OCI-LY3 (cell line): Measurements from ENCODE around the gene WWTR1.

ENCODE experiments used
- EZH2phosphoT487 ChIP-seq: fragments of 200-600 bp; shearing (Covaris generic); IDR thresholded peaks from 2 replicates; pipeline ENCODE4 v1.6.1; 2018; ENCODE audit warnings: antibody characterized with exemption, mixed run types, low read depth
- TF ChIP-seq, protein P1 (sequence below): fragments of 200-600, 300-600 bp; sonication (generic); IDR thresholded peaks from 2 replicates; pipeline ENCODE4 v1.5.1; 2014; ENCODE audit warnings: antibody characterized with exemption, low read length, low read depth

DNA sequence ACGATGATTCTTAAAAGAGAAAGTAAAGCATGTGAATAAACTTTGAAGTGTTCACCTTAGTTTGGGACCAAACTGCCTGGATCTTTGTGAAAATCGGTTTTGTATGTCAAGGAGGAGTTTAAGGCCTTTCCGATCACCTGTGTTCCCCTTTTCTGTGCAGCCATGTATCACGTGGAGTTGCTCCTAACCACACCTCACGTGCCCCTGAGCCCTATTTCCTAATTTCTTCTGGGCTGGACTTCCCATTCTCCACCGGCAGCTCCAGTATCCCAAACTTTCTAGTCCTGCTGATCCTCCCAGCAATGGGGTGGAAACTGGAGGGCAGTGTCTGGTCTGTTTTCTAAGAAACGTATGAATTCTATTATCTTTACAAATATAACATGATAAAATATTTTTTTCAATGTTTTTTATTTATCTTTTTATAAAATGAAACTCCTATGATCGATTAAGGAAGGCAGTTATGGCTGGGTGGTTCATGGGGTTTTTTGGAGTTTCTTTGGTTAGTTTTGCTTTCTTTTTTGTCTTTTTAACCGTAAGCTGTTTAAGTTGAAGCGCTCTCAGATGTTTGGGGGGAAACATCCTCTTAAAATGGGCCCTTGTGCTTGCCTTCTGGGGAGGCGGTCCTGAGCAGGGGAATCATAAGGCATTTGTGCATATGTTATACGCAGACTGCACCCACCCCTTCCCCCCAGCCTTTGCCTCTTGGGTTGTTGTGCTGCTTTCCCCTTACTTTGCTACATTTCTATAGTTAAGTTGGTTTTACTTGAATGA, 43.6 kb upstream of the WWTR1 start:
- TF ChIP-seq, protein P1, sequence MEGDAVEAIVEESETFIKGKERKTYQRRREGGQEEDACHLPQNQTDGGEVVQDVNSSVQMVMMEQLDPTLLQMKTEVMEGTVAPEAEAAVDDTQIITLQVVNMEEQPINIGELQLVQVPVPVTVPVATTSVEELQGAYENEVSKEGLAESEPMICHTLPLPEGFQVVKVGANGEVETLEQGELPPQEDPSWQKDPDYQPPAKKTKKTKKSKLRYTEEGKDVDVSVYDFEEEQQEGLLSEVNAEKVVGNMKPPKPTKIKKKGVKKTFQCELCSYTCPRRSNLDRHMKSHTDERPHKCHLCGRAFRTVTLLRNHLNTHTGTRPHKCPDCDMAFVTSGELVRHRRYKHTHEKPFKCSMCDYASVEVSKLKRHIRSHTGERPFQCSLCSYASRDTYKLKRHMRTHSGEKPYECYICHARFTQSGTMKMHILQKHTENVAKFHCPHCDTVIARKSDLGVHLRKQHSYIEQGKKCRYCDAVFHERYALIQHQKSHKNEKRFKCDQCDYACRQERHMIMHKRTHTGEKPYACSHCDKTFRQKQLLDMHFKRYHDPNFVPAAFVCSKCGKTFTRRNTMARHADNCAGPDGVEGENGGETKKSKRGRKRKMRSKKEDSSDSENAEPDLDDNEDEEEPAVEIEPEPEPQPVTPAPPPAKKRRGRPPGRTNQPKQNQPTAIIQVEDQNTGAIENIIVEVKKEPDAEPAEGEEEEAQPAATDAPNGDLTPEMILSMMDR = no peak
- TF ChIP-seq EZH2phosphoT487 = no peak
